MM.1S (cell line): Measurements from ENCODE around the gene DNAL4.

ENCODE experiments used
- DNase-seq: peaks from one replicate; pipeline ENCODE4 v3.0.0-alpha.2; 2015
- H2AFZ ChIP-seq: fragments of 300-600 bp; sonication (generic); 2 replicates; pipeline ENCODE4 v1.6.0; 2016; ENCODE audit warnings: antibody characterized with exemption, low read length
- H3F3A ChIP-seq: fragments of 300-600 bp; sonication (generic); 2 replicates; pipeline ENCODE4 v1.6.1; 2016; ENCODE audit warnings: mild to moderate bottlenecking, antibody characterized with exemption, low read length, moderate library complexity, mixed read lengths; ENCODE audit not compliant: insufficient read depth
- H3K27ac ChIP-seq: fragments of 300-600 bp; sonication (generic); 2 replicates; pipeline ENCODE4 v1.5.1; 2016; ENCODE audit warnings: mild to moderate bottlenecking, low read length
- H3K27me3 ChIP-seq: fragments of 300-600 bp; sonication (generic); replicated peaks from 2 replicates; pipeline ENCODE4 v1.6.0; 2016; ENCODE audit warnings: low read length; ENCODE audit not compliant: insufficient read depth
- H3K36me3 ChIP-seq: fragments of 300-600 bp; sonication (generic); replicated peaks from 2 replicates; pipeline ENCODE4 v1.6.1; 2016; ENCODE audit warnings: mild to moderate bottlenecking, low read length, mixed read lengths; ENCODE audit not compliant: insufficient read depth
- H3K4me1 ChIP-seq: fragments of 300-600 bp; sonication (generic); 2 replicates; pipeline ENCODE4 v1.6.1; 2016; ENCODE audit warnings: low read length, mixed read lengths
- H3K4me2 ChIP-seq: fragments of 300-600 bp; sonication (generic); 2 replicates; pipeline ENCODE4 v1.6.0; 2016; ENCODE audit warnings: low read depth, low read length
- H3K4me3 ChIP-seq: fragments of 300-600 bp; sonication (generic); 2 replicates; pipeline ENCODE4 v1.5.1; 2016; ENCODE audit warnings: low read length, mixed read lengths
- H3K79me2 ChIP-seq: fragments of 300-600 bp; sonication (generic); 2 replicates; pipeline ENCODE4 v1.6.1; 2016; ENCODE audit warnings: mixed run types, low read length, mixed read lengths
- H3K9ac ChIP-seq: fragments of 300-600 bp; sonication (generic); 2 replicates; pipeline ENCODE4 v1.6.1; 2016; ENCODE audit warnings: low read length, mixed read lengths
- H3K9me2 ChIP-seq: fragments of 300-600 bp; sonication (generic); replicated peaks from 2 replicates; pipeline ENCODE4 v1.6.1; 2016; ENCODE audit warnings: mild to moderate bottlenecking, low read length, mixed read lengths; ENCODE audit not compliant: insufficient read depth
- H3K9me3 ChIP-seq: fragments of 300-600 bp; sonication (generic); replicated peaks from 2 replicates; pipeline ENCODE4 v1.6.1; 2016; ENCODE audit warnings: mild to moderate bottlenecking, low read length, mixed read lengths; ENCODE audit not compliant: insufficient read depth
- H4K20me1 ChIP-seq: fragments of 300-600 bp; sonication (generic); 2 replicates; pipeline ENCODE4 v1.6.1; 2016; ENCODE audit warnings: mild to moderate bottlenecking, low read length, moderate library complexity, mixed read lengths; ENCODE audit not compliant: insufficient read depth
- EZH2 ChIP-seq: fragments of 300-600 bp; sonication (generic); optimal IDR thresholded peaks from 2 replicates; pipeline ENCODE3; 2017; ENCODE audit warnings: low read depth, mild to moderate bottlenecking, antibody characterized with exemption, low read length, mixed read lengths
- EZH2phosphoT487 ChIP-seq: fragments of 300-600 bp; sonication (generic); IDR thresholded peaks from 2 replicates; pipeline ENCODE4 v1.6.1; 2018; ENCODE audit warnings: antibody characterized with exemption, low read length
- TF ChIP-seq, protein P1 (sequence below): fragments of 300-600 bp; sonication (generic); IDR thresholded peaks from 2 replicates; pipeline ENCODE4 v1.5.1; 2016; ENCODE audit warnings: antibody characterized with exemption, low read length, mixed read lengths

DNAL4 gene

DNA sequence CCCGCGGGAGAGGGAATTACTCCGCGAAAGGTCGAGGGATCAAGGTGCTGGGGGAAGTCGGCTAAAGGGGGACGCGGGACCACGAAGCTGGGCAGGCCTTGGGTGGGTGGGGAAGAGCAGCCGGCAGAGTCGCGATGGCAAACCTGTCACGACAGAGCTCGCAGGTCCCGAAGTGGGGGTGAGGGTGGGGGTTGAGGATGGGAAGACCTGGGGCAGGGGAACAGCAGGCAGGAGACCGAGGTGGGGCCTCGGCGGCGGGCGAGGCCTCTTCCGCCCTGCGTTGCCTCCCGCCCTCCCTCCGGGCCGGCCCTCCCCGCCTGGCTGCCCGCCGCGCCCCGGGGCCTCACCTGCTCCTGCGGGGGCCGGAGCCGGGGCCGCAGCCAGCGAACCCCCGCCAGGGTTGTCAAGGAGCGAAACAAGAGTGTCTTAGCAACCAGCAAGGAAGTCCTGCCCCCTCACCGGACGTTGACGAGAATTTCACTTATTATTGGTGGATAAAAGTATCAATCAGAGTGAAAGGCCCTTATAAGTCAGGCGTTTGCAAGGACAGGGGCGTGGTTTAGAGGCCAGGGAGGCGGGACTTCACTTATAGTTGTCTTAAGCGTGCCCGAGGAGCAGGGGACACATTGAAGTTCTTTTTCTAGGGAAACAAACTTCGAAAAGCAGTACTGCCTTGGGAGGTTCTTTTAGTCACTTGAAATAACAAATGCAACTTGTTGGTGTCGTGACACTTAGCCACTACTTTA, at the start of gene DNAL4:
Gene DNAL4, minus strand, starts transcription at position 423 of the 746 bp plus-strand sequence. CDS start 11,412 bp downstream, outside the sequence.
- H3K9ac ChIP-seq, result peak within 1 kb of the TSS; percentile 51; the same call in 1 of the 2 replicates
- H3K4me1 ChIP-seq, result peaks cover 5% of the 10 kb centered on the region; the same call in 1 of the 2 replicates
- no peaks in the 10 kb centered on the region for H3K36me3 ChIP-seq
- TF ChIP-seq EZH2 (no peak), EZH2phosphoT487 (no peak)
- TF ChIP-seq, protein P1, sequence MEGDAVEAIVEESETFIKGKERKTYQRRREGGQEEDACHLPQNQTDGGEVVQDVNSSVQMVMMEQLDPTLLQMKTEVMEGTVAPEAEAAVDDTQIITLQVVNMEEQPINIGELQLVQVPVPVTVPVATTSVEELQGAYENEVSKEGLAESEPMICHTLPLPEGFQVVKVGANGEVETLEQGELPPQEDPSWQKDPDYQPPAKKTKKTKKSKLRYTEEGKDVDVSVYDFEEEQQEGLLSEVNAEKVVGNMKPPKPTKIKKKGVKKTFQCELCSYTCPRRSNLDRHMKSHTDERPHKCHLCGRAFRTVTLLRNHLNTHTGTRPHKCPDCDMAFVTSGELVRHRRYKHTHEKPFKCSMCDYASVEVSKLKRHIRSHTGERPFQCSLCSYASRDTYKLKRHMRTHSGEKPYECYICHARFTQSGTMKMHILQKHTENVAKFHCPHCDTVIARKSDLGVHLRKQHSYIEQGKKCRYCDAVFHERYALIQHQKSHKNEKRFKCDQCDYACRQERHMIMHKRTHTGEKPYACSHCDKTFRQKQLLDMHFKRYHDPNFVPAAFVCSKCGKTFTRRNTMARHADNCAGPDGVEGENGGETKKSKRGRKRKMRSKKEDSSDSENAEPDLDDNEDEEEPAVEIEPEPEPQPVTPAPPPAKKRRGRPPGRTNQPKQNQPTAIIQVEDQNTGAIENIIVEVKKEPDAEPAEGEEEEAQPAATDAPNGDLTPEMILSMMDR, result no peak
- H3K4me2 ChIP-seq, result peak within 1 kb of the TSS; percentile 61
- no peaks in the 10 kb centered on the region for H3K9me3 ChIP-seq
- H3F3A ChIP-seq, result no peaks in the 10 kb centered on the region
- H2AFZ ChIP-seq, result peak within 1 kb of the TSS; percentile 62
- no peaks in the 10 kb centered on the region for H3K9me2 ChIP-seq
- no peaks in the 10 kb centered on the region for H4K20me1 ChIP-seq
- no peaks in the 10 kb centered on the region for H3K79me2 ChIP-seq
- peak; percentile 99 for DNase-seq
- peak within 1 kb of the TSS; percentile 75 for H3K4me3 ChIP-seq
- H3K27me3 ChIP-seq, result peaks cover 35% of the 10 kb centered on the region
- H3K27ac ChIP-seq, result no peak within 1 kb of the TSS

DNA sequence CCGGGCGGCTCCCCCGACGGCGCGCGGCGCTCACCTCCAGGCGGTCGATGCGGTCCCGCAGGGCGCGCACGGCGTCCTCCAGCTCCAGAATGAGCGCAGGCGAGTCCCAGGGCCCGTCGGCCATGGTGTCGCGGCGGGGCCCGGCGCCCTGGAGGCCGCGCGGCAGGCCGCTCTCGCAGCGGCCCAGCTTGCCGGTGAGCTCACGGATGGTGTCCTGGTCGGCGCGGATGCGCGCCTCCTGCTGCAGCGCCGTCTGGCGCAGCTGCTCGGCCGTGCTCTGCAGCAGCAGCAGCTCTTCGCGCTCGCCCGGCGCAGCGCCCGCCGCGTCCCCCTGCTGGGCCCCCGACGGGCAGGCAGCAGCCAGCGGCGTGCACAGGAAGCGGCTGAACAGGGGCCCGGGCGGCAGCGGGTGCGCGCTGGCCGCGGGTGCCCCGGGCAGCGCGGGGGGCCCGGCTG, 49.3 kb upstream of the DNAL4 start:
- no peak for DNase-seq
- Histone ChIP-seq H3K9me2 (no peaks in the 10 kb centered on the region), H3K9me3 (no peaks in the 10 kb centered on the region), H3K79me2 (no peaks in the 10 kb centered on the region), H3K27me3 (peaks cover 89% of the 10 kb centered on the region), H3K4me2 (no peak overlapping the region), H3K4me1 (no peaks in the 10 kb centered on the region), H3K36me3 (no peaks in the 10 kb centered on the region), H3F3A (no peaks in the 10 kb centered on the region), H3K4me3 (no peak overlapping the region), H2AFZ (no peak overlapping the region), H3K27ac (no peak overlapping the region), H3K9ac (no peak overlapping the region), H4K20me1 (no peaks in the 10 kb centered on the region)
- TF ChIP-seq, protein P1, result no peak
- no peak for TF ChIP-seq EZH2
- no peak for TF ChIP-seq EZH2phosphoT487

DNA sequence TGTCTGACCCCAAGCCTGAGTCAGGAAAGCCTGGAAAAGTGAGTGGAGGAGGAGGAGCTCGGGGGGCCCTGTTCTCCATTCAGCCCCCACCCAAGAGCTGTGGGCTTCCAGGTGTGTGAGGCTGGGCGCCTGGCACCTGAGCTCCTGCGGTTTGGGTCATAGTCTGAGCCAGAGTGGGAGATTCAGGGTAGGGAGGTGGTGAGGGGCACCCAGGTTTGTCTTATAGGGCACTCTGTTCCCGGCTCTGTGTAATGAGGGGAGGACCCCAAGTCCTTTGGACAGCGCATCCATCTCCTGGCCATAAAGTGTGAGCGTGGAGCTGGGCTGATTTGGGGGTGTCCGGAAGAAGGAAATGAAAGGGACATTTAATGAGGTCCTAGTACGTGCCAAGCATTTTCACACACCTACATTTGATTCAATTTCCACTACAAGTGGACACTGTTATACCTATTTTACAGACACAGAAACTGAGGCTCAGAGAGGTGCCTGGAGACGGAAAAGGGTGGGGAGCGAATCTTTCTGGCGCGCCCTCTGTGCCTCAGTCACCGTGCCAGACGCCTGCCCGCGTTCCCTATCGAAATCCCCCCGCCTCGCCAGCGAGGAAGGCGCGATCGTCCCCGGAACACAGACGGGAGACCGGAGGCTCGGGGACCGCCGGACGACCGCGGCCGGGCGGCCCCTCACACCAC, 48.7 kb upstream of the DNAL4 start:
- H3K4me1 ChIP-seq, result no peaks in the 10 kb centered on the region
- H3K79me2 ChIP-seq, result no peaks in the 10 kb centered on the region
- H3K9me2 ChIP-seq, result no peaks in the 10 kb centered on the region
- H4K20me1 ChIP-seq, result no peaks in the 10 kb centered on the region
- TF ChIP-seq, protein P1, result no peak
- TF ChIP-seq EZH2phosphoT487 (no peak), EZH2 (no peak)
- no peak overlapping the region for H3K9ac ChIP-seq
- no peak overlapping the region for H3K4me2 ChIP-seq
- H3K27me3 ChIP-seq, result peaks cover 88% of the 10 kb centered on the region
- no peaks in the 10 kb centered on the region for H3K9me3 ChIP-seq
- no peak overlapping the region for H3K27ac ChIP-seq
- no peaks in the 10 kb centered on the region for H3K36me3 ChIP-seq
- H3K4me3 ChIP-seq, result no peak overlapping the region
- DNase-seq, result no peak
- no peak overlapping the region for H2AFZ ChIP-seq
- no peaks in the 10 kb centered on the region for H3F3A ChIP-seq
